GM18870 (cell line): ENCODE results near the gene RCAN2.

Experiments used
- ATAC-seq: cut with Tn5 transposase; IDR thresholded peaks from one replicate; pipeline ENCODE4 v1.9.1; 2021; ENCODE audit warnings: moderate library complexity; ENCODE audit not compliant: unreplicated experiment

Gene RCAN2

DNA sequence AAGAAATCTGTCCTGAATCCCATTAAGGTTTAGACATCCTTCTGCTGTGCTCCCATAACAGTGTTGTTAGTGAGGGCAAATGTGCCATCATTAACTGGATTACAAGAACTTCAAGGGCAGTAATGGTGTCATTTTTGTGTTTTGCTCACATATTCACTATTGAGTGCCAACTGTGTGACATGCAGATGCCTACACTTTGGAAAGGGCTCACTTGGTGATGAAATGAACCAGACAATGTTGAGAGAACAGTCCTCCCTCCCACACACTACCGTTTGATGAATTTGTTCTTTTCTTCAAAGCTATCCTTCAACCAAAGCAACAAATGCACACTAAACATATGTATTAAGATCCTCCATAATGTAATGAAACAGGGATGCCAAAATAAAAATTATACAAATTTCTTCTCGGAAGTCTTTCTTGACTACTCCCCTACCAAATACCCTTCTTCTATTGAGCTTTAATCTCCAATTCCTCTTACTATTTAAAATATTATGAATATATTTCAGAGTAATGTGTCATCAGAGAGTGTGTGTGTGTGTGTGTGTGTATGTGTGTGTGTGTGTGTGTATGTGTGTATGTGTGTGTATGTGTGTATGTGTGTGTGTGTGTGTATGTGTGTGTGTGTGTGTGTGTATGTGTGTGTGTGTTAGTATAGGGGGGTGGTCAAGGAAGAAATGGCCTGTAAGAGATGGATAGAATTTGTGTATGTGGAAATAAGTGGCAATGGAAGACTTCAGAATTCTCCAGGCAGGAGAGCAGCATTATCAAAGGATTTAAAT is 228.1 kb downstream of the RCAN2 start:
- ATAC-seq = no peak

DNA sequence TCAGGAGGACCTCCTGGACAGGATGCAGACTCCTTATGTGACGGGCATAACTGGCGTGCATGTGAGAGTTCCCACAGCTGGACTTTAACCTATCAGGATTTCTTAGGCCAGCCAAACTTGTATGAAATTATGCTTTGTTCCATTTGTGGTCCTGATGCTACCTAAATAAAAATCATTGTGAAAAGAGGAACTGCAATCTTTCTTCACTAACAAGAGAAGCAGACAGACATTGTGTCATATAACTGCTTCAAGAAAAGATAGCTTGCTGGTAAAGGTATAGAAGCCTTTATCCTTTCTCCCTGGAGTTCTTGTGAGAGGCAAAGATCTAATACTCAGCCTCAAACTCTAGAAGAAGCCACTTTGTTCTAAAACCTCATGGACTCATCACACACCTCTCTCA is 233.0 kb downstream of the RCAN2 start:
- no peak for ATAC-seq

DNA sequence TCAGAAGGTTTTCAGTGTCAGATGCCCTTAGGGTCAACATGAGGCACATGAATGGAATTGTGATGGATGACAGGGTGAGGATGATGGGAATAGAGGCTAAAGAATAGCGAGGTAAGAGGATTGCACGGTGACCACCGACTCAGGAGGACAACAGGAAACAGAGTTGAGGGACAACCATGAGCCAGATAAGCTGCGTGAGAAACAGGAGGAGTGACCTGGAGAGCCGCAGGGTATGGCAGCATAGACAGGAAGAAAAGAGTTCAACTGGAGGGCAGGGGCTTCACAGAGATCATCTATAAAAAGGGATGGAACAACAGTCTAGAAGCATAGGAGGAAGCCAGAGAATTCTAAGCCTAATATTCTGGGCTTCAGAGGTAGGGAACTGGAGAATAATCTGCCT is 235.7 kb downstream of the RCAN2 start:
- no peak for ATAC-seq

DNA sequence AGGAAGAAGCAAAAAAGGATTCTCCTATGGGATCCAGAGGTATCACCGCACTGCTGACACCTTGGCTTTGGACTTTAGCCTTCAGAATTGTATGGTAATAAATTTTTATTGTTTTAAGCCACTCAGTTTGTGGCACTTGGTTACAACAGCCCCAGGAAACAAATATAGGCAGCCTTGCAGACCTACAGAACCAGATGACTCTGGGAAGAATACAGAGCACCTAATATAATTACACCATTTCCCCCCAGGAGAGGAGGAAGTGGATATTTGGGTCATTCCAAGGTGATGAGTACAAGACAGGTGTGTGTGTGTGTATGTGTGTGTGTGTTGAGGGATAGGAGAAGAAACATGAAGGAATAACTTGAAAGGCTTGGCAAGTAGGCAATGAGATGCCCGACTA is 236.3 kb downstream of the RCAN2 start:
- no peak for ATAC-seq

DNA sequence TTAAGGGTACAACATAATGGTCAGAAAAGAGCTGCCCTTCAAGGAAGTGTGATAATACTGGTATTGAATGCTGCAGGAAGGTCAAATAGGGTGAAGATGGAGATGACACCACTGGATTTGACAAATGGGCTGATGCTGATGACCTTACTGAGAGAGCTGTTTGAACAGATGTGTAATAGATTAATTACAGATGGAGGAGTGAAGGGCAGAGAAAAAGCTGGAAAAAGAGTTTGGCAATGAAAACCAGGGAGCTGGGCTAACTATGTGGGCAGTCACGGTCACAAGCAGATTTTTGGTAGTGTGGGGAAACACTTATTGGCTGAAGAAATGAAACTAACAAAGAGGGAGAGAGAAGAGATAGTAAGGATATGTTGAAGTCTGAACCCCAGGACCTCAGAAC is 236.9 kb downstream of the RCAN2 start:
- no peak for ATAC-seq

DNA sequence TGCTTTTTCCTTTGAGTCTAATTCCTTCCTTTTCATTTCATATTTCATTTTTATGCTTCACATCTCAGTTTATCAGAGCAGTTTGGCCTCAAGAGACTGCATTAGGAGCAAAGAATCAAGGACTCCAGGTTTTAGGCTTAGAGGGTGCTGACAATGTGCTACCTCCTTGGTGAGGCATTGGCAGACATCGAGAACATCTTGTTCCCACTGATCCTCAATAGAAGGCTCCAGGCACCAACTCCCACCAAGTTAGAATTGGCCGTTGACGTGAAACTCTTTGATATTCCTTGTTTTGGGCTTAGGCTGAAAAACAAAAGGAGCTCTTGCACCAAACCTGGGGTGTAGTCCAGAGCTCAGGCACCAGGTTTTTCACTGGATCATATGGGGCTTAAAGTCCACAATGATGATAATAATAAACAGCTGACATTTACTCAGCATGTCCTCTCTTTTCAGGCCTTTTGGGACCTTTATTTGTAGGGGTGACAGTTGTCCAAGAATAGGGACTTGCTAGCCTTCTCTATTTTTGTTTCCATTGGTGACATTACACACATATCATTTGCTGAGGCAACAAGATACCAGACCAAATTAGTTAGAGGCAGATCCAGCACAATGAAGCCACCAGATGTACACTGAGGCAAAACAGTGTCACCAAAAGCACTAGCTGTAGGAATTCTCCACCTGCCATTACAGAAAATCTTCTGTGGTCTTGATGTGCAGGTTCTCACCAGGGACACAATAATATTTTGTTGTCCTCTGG is 239.5 kb downstream of the RCAN2 start:
- ATAC-seq = no peak

DNA sequence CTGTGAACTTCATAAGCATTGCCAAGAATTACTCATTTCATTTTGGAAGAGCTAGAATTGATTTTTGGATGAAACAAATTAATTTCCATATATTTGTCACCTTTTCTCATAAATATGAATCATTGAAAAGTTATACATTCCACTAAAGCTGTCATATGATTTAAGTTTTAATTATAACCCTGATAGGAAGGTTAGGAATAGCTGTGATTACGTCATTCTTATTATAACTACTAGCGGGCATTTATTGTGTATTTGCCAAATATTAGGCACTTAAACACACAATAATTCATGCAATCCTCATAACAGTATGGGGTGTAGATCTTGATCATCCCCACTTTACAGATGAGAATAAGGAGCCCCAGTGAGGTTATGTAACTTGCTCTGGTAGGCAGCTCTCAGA is 243.1 kb downstream of the RCAN2 start:
- ATAC-seq = no peak

DNA sequence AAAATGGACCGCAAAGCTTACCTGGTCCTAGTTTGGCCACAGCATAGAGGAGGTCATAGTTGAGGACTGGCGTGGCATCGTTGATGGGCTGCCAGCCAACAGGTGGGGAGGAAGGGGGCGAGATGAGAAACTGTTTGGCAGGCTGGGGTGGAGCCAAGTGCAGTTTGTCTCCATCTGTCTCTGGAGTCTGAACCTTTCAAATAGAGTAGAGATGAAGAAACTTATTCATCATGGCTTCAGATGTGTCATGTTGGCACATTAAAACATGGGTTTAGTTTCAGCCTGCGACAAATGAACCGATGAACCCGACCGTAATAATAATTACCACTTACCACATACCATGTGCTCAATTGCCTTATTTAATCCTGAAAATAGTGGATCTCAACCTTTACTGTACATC is 244.5 kb downstream of the RCAN2 start:
- ATAC-seq = no peak

DNA sequence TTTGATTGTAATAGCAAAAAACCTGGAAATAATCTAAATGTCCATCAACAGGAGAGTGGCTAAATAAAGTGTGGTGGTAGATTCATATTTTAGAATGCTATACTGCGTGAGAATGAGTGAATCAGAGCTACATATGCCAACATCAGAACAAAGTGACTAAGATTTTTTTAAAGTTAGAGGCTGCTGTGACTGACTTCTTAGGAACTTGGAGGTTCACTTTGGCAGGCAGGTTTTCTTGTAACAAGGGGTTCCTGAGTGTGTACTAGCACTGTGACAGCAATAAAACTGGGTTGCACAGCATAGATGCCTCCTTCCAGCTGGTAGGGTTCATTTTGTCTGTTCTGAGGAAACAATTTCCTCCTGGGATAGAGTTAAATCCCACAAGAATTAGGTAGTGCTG is 245.2 kb downstream of the RCAN2 start:
- no peak for ATAC-seq

DNA sequence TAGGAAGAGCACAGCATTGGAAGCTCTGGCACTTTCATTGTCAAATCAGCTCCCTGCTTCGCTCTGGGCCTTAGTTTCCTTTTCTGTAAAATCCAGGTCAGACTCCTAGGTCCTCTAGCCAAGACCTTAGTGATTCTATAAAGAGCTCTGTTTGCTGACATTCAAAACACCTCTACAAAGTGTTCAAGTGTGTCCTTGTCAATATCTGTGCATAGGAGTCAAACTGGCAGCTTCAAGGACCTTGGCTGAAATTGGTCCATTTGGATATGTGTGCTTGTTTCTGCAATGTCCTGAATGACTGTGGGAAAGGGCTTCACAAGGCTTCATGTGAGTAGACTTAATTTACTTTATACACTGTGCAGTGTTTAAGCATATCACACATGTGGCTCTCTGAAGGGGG is 246.6 kb downstream of the RCAN2 start:
- no peak for ATAC-seq

DNA sequence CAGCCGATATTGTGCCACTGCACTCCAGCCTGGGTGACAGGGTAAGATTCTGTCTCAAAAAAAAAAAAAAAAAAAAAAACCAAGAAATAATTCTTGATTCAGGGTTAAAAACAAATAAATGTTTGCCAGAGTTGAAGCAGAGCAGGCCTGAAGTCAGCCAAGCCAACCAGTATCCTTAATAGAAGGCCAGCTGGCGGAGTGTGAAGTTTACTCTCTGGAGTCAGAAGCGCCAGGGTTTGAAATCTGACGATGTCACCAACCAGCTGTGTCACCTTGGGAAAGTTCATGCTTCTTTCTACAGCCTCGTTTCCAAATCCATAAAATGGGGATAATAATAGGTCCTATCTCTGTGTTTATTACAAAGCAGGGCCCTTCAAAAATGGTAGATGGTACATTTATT is 247.5 kb downstream of the RCAN2 start:
- ATAC-seq = no peak

DNA sequence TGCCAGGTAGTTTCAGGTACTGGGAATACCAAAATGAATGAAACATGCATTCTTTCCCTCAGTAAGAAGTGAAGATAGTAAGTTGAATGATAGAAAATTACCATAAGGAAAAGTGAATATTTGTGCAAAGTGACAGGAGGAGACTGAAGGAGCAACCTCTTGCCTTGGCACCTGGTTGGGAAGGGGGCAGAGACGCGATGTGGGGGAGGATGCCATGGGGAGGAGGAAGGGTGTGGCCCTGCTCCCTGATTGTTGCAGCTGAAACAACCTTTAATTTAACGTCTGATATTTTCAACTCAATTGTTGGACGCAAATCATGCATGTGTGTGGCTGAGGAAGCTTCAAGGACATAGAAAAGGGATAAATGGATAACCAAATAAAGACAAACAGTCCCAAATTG is 248.3 kb downstream of the RCAN2 start:
- no peak for ATAC-seq

DNA sequence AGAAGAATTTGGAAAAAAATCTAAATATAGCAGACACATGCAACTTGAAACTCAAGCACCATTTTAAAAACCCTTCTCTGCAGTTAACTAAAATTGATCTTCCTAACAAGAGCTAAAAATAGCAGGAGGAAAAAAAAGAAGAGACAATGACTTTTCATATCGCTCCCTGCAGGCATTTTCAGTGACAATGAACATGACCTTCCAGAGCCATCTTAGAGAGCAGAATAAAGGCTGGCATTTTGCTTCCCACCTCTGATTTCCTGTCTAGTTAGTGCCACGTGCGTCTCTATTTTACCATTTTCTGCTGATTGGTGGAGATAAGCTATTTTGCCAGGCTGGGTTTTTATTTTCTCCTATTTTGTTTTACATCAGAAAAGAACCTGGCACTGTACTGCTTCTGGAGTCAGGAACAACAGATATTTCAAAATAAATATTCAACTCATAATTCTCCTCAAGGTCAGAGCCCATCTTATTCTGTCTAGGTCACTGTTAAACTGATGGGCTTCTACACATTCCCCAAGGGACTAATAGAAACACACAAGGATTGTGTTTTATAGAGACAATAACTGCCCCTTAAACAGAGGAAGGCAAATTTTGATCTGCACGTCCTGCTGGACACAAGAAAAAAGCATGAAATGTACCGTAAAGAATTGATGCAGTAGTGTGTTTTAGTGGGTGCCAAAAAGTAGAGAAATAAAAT is 250.2 kb downstream of the RCAN2 start:
- ATAC-seq = no peak

DNA sequence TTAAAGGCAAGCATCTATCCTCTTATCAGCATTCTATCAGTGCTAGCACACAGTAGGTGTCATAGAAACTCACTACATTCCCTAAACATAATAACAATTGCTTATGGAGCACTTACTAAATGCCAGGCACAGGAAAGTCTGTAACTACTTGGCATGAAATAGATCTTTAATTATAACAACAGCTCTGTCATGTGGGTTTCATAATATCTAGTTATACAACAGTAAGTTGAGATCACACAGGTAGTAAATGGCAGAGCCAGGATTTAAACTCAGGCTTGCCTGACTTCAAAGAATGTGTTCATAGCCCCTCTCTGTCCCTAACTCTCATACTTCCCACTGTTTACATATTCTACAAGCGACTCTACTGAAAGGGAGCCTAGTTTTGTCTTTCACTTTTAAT is 254.5 kb downstream of the RCAN2 start:
- ATAC-seq = no peak

DNA sequence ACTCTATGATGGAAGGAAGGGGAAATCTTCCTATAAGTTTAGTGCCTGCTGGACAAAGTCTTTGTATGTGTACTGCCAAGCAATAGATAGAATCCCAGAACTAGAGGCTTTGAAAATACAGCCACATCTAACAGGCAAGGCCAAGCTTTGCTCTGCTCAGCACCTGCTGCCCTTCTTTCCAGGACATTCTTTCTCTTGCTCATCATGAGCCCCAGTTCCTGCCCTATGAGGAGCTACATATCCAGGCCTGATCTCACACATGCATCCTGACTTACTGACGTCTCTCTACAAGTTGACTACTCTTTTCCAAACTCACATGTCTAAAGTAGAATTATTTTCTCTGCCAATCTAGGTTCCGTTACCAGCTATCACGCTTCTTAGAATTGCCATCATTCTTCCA is 256.0 kb downstream of the RCAN2 start:
- no peak for ATAC-seq

DNA sequence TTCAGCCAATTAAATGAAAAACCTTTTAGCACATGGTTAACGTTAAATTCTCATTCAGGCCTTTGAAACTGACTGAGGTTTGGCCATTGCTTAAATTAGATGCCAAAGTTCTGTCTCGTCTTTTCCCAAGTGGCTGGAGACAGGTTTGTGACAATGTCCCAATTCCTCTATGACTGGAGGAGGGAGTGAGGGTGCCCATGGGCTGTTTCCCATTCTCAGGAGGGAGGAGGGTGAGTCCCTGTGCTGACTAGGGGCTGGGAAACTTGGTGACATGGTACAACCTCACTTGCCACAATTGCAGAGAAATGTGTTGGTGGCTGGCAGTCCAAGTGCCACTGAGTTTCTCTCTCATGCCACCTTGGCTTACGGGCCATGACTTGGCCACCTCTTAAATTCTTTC is 256.5 kb downstream of the RCAN2 start:
- ATAC-seq = no peak

DNA sequence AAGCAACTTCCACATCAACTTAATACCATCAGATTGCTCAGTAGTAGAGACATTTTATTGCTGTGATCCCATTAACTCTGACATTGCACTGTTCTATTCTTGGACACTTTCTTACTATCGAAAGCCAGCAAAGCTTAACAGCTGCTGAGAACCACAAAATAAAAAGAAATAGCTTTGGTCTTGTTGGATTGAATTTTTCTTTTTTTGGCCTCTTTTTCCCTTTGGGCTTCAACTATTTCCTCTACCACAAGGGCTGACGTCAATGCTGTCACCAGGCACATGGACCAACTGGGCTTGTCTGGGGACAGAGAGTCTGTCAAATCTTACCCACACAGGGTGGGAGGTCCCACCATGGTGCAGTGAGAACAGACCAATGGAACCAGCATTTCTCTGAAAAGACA is 257.1 kb downstream of the RCAN2 start:
- ATAC-seq = no peak

DNA sequence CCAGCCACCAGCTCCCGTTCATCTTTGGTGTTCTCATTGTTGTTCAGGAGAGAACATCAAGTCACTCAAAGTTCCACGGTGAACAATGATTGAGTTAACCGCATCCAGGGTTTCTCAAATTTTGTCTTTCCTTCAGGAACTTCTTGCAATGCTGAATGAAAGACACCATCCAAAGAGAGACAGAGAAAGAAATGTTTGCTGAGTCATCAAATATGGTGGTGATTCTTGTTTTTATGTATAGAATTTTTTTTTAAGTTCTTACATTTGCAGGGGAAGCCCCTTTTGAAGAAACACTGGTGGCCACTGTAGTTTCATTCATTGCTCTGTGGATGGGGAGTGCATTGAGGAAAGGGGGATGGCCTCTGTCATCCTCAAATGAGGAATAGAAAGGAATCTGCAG is 258.1 kb downstream of the RCAN2 start:
- ATAC-seq = no peak

DNA sequence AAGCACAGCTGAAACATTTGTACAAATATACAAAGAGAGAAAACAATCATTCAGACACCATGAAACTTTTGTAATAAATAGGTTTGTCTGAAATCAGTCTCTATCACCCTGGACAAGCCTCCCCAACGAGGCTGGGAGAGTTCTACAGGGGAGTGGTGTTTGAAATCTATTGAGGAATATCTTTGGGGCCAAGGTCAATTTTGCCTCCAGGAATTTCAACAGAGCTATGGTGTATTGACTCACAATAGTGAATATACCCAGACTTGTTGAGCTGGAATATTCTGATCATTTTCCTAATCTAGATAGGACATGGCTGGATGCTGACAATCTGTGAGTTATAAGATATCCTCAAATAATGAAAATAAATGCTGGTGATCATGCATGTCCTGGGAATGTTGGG is 269.0 kb downstream of the RCAN2 start:
- no peak for ATAC-seq

DNA sequence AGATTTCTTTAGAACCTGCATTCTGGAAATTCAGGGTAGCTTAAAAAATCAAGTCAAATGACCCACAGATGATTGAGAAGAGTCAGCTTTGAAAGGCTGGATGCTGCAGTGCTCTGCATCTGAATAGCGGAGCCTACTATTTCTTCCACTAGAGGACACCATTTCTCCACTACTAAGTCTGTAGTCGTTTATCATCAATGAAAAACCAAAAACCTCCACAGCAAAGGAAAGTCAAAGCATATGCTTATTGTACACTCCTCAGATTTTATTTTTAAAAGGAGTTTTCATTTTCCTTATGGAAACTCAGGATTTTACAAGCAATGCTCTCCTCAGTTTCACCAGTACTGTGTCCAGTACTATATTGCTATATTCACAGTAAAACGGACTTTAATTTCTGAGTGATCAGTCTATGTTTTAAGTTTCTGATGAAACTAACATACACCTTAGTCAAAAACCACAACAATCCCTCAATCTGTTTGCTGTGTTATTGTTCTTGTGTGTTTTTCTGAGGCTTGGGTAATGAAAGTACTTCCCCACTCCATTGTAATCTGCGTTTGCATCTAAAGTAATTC is 269.9 kb downstream of the RCAN2 start:
- peak; percentile 53 for ATAC-seq

DNA sequence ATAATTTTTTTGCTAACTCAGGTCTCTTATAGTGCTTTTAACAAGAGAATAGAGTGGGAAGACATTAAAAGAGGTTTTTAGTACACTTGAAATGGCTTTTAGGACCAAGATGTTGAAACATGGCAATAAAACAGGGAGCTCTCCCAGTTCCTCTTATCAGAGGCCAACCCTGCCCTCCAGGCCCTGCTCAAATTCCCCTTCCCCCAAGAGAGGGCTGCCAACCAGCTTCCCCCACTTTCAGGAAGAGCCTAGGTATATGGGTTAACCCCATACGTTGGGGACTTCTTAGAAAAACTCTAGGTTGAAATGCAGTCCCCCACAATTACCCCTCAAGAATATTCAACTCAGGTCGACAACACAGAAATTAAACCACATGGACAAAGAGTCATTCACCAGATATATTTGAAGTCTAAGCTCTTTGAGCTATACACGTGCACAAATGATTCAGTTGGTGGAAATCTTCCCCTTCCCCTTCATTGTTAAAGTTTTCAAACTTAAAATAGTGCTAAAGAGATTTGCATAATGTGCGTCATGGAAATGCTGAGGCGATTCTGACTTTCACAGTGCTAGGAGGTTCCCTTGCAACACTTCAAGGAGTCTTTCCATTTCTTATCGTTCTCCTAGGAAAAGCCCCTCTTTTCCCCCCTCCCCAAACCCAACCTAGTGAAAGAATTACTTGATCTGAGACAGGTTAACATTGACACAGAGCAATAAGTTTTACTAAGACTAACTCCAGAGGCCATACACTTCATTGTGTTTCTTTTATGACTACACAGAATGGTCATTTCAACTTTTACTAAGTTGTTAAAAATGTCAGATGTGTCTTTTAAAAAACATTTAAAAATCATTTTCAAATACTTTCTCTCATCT is 270.7 kb downstream of the RCAN2 start:
- ATAC-seq = peak; percentile 50
